PC-3 (cell line): ENCODE data around the gene CCDC190. TPM values are rescaled to one million over a fixed set of nuclear protein-coding genes. Genes with fewer than 3 reads are reported as not detected.
"Not testable (repeated sequence)": the region's sequence is repeated elsewhere in the genome, so short reads cannot be mapped to it uniquely, and the experiment has no call there.

Experiments
- ATAC-seq: fragments of 200-7000 bp; cut with Tn5 transposase; 2 replicates; pipeline ENCODE4 v1.9.1; 2020; ENCODE audit warnings: mild to moderate bottlenecking, moderate library complexity
- BruUV-seq: library from RNA; stranded (reverse); fragments of 400-500 nt; replicated peaks from 2 replicates; lab custom pipeline; 2021; lab: Mats Ljungman, UMichigan
- CTCF ChIA-PET: fragments of 300-600 bp; sonication (Branson Sonifier 250); formaldehyde crosslinking; loops from one replicate; lab custom pipeline; 2022; ENCODE audit warnings: antibody characterized with exemption; lab: Charles Lee
- POLR2A ChIA-PET: fragments of 300-600 bp; sonication (Branson Sonifier 250); formaldehyde crosslinking; loops from one replicate; lab custom pipeline; 2022; ENCODE audit warnings: antibody characterized with exemption; ENCODE audit not compliant: unreplicated experiment; lab: Charles Lee
- DNase-seq: peaks from one replicate; pipeline ENCODE4 v3.0.0-alpha.2; 2015
- H2AFZ ChIP-seq: fragments of 300-600 bp; sonication (generic); 2 replicates; pipeline ENCODE4 v1.6.0; 2016; ENCODE audit warnings: antibody characterized with exemption, low read length
- H3F3A ChIP-seq: fragments of 300-600 bp; sonication (generic); one replicate; pipeline ENCODE4 v1.6.0; 2017; ENCODE audit warnings: antibody characterized with exemption, low read length, control low read depth, mild to moderate bottlenecking; ENCODE audit not compliant: unreplicated experiment
- H3K27ac ChIP-seq: fragments of 300-600 bp; sonication (generic); 2 replicates; pipeline ENCODE4 v1.5.1; 2016; ENCODE audit warnings: mild to moderate bottlenecking, low read length
- H3K27me3 ChIP-seq: fragments of 300-600 bp; sonication (generic); 2 replicates; pipeline ENCODE4 v1.6.1; 2016; ENCODE audit warnings: low read length, mixed read lengths
- H3K36me3 ChIP-seq: fragments of 300-600 bp; sonication (generic); 2 replicates; pipeline ENCODE4 v1.6.1; 2016; ENCODE audit warnings: low read depth, mixed run types, low read length, mixed read lengths
- H3K4me1 ChIP-seq: fragments of 300-600 bp; sonication (generic); 2 replicates; pipeline ENCODE4 v1.5.1; 2016; ENCODE audit warnings: low read length; ENCODE audit not compliant: insufficient read depth
- H3K4me2 ChIP-seq: fragments of 300-600 bp; sonication (generic); 2 replicates; pipeline ENCODE4 v1.6.0; 2016; ENCODE audit warnings: low read length
- H3K4me3 ChIP-seq: fragments of 300-600 bp; sonication (generic); 2 replicates; pipeline ENCODE4 v1.5.1; 2016; ENCODE audit warnings: mild to moderate bottlenecking, low read length, mixed read lengths
- H3K79me2 ChIP-seq: fragments of 300-600 bp; sonication (generic); 2 replicates; pipeline ENCODE4 v1.6.1; 2017; ENCODE audit warnings: low read length, mixed read lengths
- H3K9ac ChIP-seq: fragments of 300-600 bp; sonication (generic); 2 replicates; pipeline ENCODE4 v1.6.0; 2016; ENCODE audit warnings: mild to moderate bottlenecking, low read length
- H3K9me2 ChIP-seq: fragments of 300-600 bp; sonication (generic); replicated peaks from 2 replicates; pipeline ENCODE4 v1.6.1; 2016; ENCODE audit warnings: mixed run types, low read length, mixed read lengths
- H3K9me3 ChIP-seq: fragments of 300-600 bp; sonication (generic); 2 replicates; pipeline ENCODE4 v1.6.1; 2016; ENCODE audit warnings: low read length, mixed read lengths
- H4K20me1 ChIP-seq: fragments of 300-600 bp; sonication (generic); 2 replicates; pipeline ENCODE4 v1.6.1; 2016; ENCODE audit warnings: low read length, mixed read lengths
- CTCF ChIP-seq: fragments of 300-600 bp; sonication (generic); conservative IDR thresholded peaks from 2 replicates; pipeline ENCODE4 v1.5.1; 2017; ENCODE audit warnings: antibody characterized with exemption, low read depth, mild to moderate bottlenecking, low read length
- EZH2 ChIP-seq: fragments of 300-600 bp; sonication (generic); IDR thresholded peaks from one replicate; pipeline ENCODE4 v1.6.1; 2017; ENCODE audit warnings: antibody characterized with exemption, mild to moderate bottlenecking, low read length; ENCODE audit not compliant: unreplicated experiment
- EZH2phosphoT487 ChIP-seq: fragments of 300-600 bp; sonication (generic); IDR thresholded peaks from 2 replicates; pipeline ENCODE4 v1.6.1; 2018; ENCODE audit warnings: mild to moderate bottlenecking, antibody characterized with exemption, low read length, borderline replicate concordance
- intact Hi-C: fragments of 100-400 bp; cut with micrococcal nuclease; formaldehyde crosslinking; loops from 2 replicates; pipeline ENCODE4 v1.9.0; 2023
- total RNA-seq: library from RNA; depleted of rRNA; stranded (reverse); fragments of >200 nt; gene quantifications from 2 replicates; pipeline ENCODE4 v1.2.3, GENCODE V29; 2014

Gene CCDC190
- total RNA-seq, 1 experiment from 2014 or later: 0.62 TPM

- DNase-seq (no peak), ATAC-seq (no peak)
- H3K9ac ChIP-seq: no peak overlapping the region
- intact Hi-C loops: no loop called here
- H3K36me3 ChIP-seq: no peaks in the 10 kb centered on the region
- H3K27ac ChIP-seq: no peak overlapping the region
- TF ChIP-seq EZH2 (no peak), CTCF (no peak), EZH2phosphoT487 (no peak)
- H3F3A ChIP-seq: no peaks in the 10 kb centered on the region
- ChIA-PET CTCF (no interaction called here), POLR2A (no interaction called here)
- H4K20me1 ChIP-seq: no peaks in the 10 kb centered on the region
- H3K27me3 ChIP-seq: no peaks in the 10 kb centered on the region
- no peaks in the 10 kb centered on the region for H3K9me2 ChIP-seq
- H3K79me2 ChIP-seq: no peaks in the 10 kb centered on the region
- H2AFZ ChIP-seq: no peak overlapping the region
- no peaks in the 10 kb centered on the region for H3K9me3 ChIP-seq
- H3K4me3 ChIP-seq: no peak overlapping the region
- no peak overlapping the region for H3K4me2 ChIP-seq
- BruUV-seq: no TSS peak
- H3K4me1 ChIP-seq: no peaks in the 10 kb centered on the region
Observed at GRCh38 chr1:162881590-162881989, 20.6 kb upstream of the CCDC190 start.

GRCh38 chr1:162880617-162881016 lies 19.6 kb upstream of the CCDC190 start:
- H3K36me3 ChIP-seq, H3K4me2 ChIP-seq, intact Hi-C loops, BruUV-seq, H2AFZ ChIP-seq, ATAC-seq, H3K27ac ChIP-seq, H3K4me3 ChIP-seq, H3K79me2 ChIP-seq, H3K27me3 ChIP-seq, H3K9ac ChIP-seq, DNase-seq, H4K20me1 ChIP-seq, POLR2A ChIA-PET, H3K9me2 ChIP-seq, CTCF ChIA-PET, H3K9me3 ChIP-seq, H3F3A ChIP-seq, H3K4me1 ChIP-seq: not testable (repeated sequence)

- no peaks in the 10 kb centered on the region for H3K9me3 ChIP-seq
- H3K4me2 ChIP-seq: no peak overlapping the region
- peaks cover 23% of the 10 kb centered on the region for H3K4me1 ChIP-seq
- TF ChIP-seq EZH2 (no peak), EZH2phosphoT487 (no peak), CTCF (peak; percentile 98)
- no peaks in the 10 kb centered on the region for H4K20me1 ChIP-seq
- peak; percentile 23 for ATAC-seq
- H3F3A ChIP-seq: peaks cover 3% of the 10 kb centered on the region
- H2AFZ ChIP-seq: no peak overlapping the region
- no peak overlapping the region for H3K27ac ChIP-seq
- H3K9ac ChIP-seq: no peak overlapping the region
- ChIA-PET POLR2A (no interaction called here), CTCF (interaction anchor here (0.6 to 2.4 kb wide), 7 partner anchors 24 to 437 kb away, joined by 3 to 25 read pairs (median 4); partner anchors contain the start of gene RGS4)
- no peaks in the 10 kb centered on the region for H3K36me3 ChIP-seq
- no peaks in the 10 kb centered on the region for H3K79me2 ChIP-seq
- no peaks in the 10 kb centered on the region for H3K27me3 ChIP-seq
- DNase-seq: peak; percentile 93
- H3K4me3 ChIP-seq: no peak overlapping the region
- H3K9me2 ChIP-seq: no peaks in the 10 kb centered on the region
- BruUV-seq: no TSS peak
- intact Hi-C loops: loop anchor here (1.0 to 2.0 kb wide), 9 partner anchors 21 to 437 kb away; partner anchors contain the start of gene RGS4
Observed at GRCh38 chr1:162878000-162878596, 17.1 kb upstream of the CCDC190 start.
